ENCODE data around the gene ABCA13.
"Not testable (repeated sequence)": the region's sequence is repeated elsewhere in the genome, so short reads cannot be mapped to it uniquely, and the experiment has no call there.

Gene ABCA13

GRCh38 chr7:48171202-48171601 is at the start of gene ABCA13:
Gene ABCA13, plus strand, starts transcription at chr7:48171458. Its CDS starts 26 bp downstream, at chr7:48171484.
- no peak for DNase-seq

- DNase-seq: no peak
Observed at GRCh38 chr7:48126037-48126436, 45.2 kb upstream of the ABCA13 start.

- no peak for DNase-seq
Observed at GRCh38 chr7:48130658-48131108, 40.6 kb upstream of the ABCA13 start.

GRCh38 chr7:48132792-48133191 is 38.5 kb upstream of the ABCA13 start:
- no peak for DNase-seq

- no peak for DNase-seq
Observed at GRCh38 chr7:48139459-48139858, 31.8 kb upstream of the ABCA13 start.

- DNase-seq: no peak
Observed at GRCh38 chr7:48140001-48140681, 31.1 kb upstream of the ABCA13 start.

- DNase-seq: no peak
Observed at GRCh38 chr7:48141521-48141920, 29.7 kb upstream of the ABCA13 start.

GRCh38 chr7:48144291-48144768 is 26.9 kb upstream of the ABCA13 start:
- no peak for DNase-seq

- no peak for DNase-seq
Observed at GRCh38 chr7:48147078-48147591, 24.1 kb upstream of the ABCA13 start.

- DNase-seq: not testable (repeated sequence)
Observed at GRCh38 chr7:48147690-48148089, 23.6 kb upstream of the ABCA13 start.

- DNase-seq: no peak
Observed at GRCh38 chr7:48148311-48148710, 22.9 kb upstream of the ABCA13 start.

- no peak for DNase-seq
Observed at GRCh38 chr7:48149058-48149457, 22.2 kb upstream of the ABCA13 start.

- DNase-seq: no peak
Observed at GRCh38 chr7:48150086-48150485, 21.2 kb upstream of the ABCA13 start.

- DNase-seq: no peak
Observed at GRCh38 chr7:48154792-48155413, 16.4 kb upstream of the ABCA13 start.

GRCh38 chr7:48158404-48158803 is 12.9 kb upstream of the ABCA13 start:
- no peak for DNase-seq

- no peak for DNase-seq
Observed at GRCh38 chr7:48161407-48162125, 9.7 kb upstream of the ABCA13 start.

GRCh38 chr7:48165157-48165556 is 6.1 kb upstream of the ABCA13 start:
- DNase-seq: no peak

GRCh38 chr7:48168159-48168558 is 3.1 kb upstream of the ABCA13 start:
- DNase-seq: no peak

- no peak for DNase-seq
Observed at GRCh38 chr7:48170506-48170905, 752 bp upstream of the ABCA13 start.

- no peak for DNase-seq
Observed at GRCh38 chr7:48173313-48173712, 2.1 kb downstream of the ABCA13 start.

- DNase-seq: no peak
Observed at GRCh38 chr7:48173756-48174382, 2.6 kb downstream of the ABCA13 start.

GRCh38 chr7:48175019-48175418 is 3.8 kb downstream of the ABCA13 start:
- DNase-seq: no peak

GRCh38 chr7:48176356-48176893 is 5.2 kb downstream of the ABCA13 start:
- no peak for DNase-seq
